ENCODE measurements around the gene EVA1C. TPM values are rescaled to one million over a fixed set of nuclear protein-coding genes. Genes with fewer than 3 reads are reported as not detected.

Gene EVA1C
- total RNA-seq, 6 donors from 2014 or later, result 40.2 to 75.6 (median 55.7) TPM

- peak overlapping the region in 2 of 4 donors; percentile 24 to 61 for H3K27ac ChIP-seq
- no peak for DNase-seq
- peaks cover 0 to 31% (median 16%) of the 10 kb centered on the region in 4 donors for H3K4me1 ChIP-seq
- WGBS, 2 donors, result 84 to 86% methylated on average over 9 to 10 of the region's 11 CpGs
- no peaks in the 10 kb centered on the region for H3K27me3 ChIP-seq
- H3K4me3 ChIP-seq, result no peak overlapping the region
- no peaks in the 10 kb centered on the region for H3K9me3 ChIP-seq
- no peak for ATAC-seq (ENCODE audit: low FRiP score in 2 of 2)
- no peak for TF ChIP-seq POLR2A (IDR thresholded peaks at IDR 0.05)
- no peak for TF ChIP-seq CTCF (IDR thresholded peaks at IDR 0.05)
- no peak for TF ChIP-seq POLR2AphosphoS5 (IDR thresholded peaks at IDR 0.05)
- TF ChIP-seq EP300 (IDR thresholded peaks at IDR 0.05), result no peak
- H3K36me3 ChIP-seq, result peaks cover 0 to 12% (median 0%) of the 10 kb centered on the region in 4 donors
Measured at GRCh38 chr21:32482565-32483292, 70.2 kb downstream of the EVA1C start.

GRCh38 chr21:32483293-32483595 lies 70.7 kb downstream of the EVA1C start:
- Histone ChIP-seq H3K9me3 (no peaks in the 10 kb centered on the region), H3K27me3 (no peaks in the 10 kb centered on the region), H3K36me3 (peaks cover 0 to 12% (median 0%) of the 10 kb centered on the region in 4 donors), H3K4me3 (no peak overlapping the region), H3K27ac (peak overlapping the region in 2 of 4 donors; percentile 24 to 61), H3K4me1 (peaks cover 0 to 31% (median 15%) of the 10 kb centered on the region in 4 donors)
- no peak for TF ChIP-seq CTCF (IDR thresholded peaks at IDR 0.05)
- peak in 1 of 4 donors; percentile 73 for TF ChIP-seq EP300 (IDR thresholded peaks at IDR 0.05)
- TF ChIP-seq POLR2AphosphoS5 (IDR thresholded peaks at IDR 0.05), result peak in 1 of 2 donors; percentile 44
- no peak for TF ChIP-seq POLR2A (IDR thresholded peaks at IDR 0.05)
- peak; percentile 46 to 76 for ATAC-seq (ENCODE audit: low FRiP score in 2 of 2)
- peak in 1 of 2 donors; percentile 59 for DNase-seq
- WGBS, 2 donors, result 45 to 70% methylated on average over 2 of the region's 2 CpGs

- H3K4me3 ChIP-seq, result no peak overlapping the region
- peaks cover 0 to 12% (median under 1%) of the 10 kb centered on the region in 4 donors for H3K36me3 ChIP-seq
- H3K4me1 ChIP-seq, result peaks cover 0 to 26% (median 10%) of the 10 kb centered on the region in 4 donors
- WGBS, 2 donors, result 54 to 66% methylated on average over 16 of the region's 16 CpGs
- TF ChIP-seq EP300 (IDR thresholded peaks at IDR 0.05) (peak in 1 of 4 donors; percentile 67), POLR2AphosphoS5 (IDR thresholded peaks at IDR 0.05) (peak in 1 of 2 donors; percentile 45), CTCF (IDR thresholded peaks at IDR 0.05) (no peak), POLR2A (IDR thresholded peaks at IDR 0.05) (peak in 1 of 4 donors; percentile 36)
- DNase-seq (peak in 1 of 2 donors; percentile 81), ATAC-seq (ENCODE audit: low FRiP score in 2 of 2) (peak; percentile 83 to 90)
- H3K27ac ChIP-seq, result peak overlapping the region; percentile 54 to 77 (median 62)
- H3K9me3 ChIP-seq, result no peaks in the 10 kb centered on the region
- H3K27me3 ChIP-seq, result no peaks in the 10 kb centered on the region
Measured at GRCh38 chr21:32484706-32485380, 72.3 kb downstream of the EVA1C start.

GRCh38 chr21:32492376-32492775 lies 79.9 kb downstream of the EVA1C start:
- H3K4me3 ChIP-seq, result no peak overlapping the region
- no peaks in the 10 kb centered on the region for H3K9me3 ChIP-seq
- TF ChIP-seq EP300 (IDR thresholded peaks at IDR 0.05), result no peak
- TF ChIP-seq POLR2A (IDR thresholded peaks at IDR 0.05), result no peak
- TF ChIP-seq POLR2AphosphoS5 (IDR thresholded peaks at IDR 0.05), result no peak
- no peak for TF ChIP-seq CTCF (IDR thresholded peaks at IDR 0.05)
- H3K27ac ChIP-seq, result no peak overlapping the region
- WGBS, 2 donors, result 89 to 90% methylated on average over 3 of the region's 3 CpGs
- ATAC-seq (ENCODE audit: low FRiP score in 2 of 2) (no peak), DNase-seq (no peak)
- no peaks in the 10 kb centered on the region for H3K27me3 ChIP-seq
- H3K4me1 ChIP-seq, result peaks cover 5 to 11% (median 8%) of the 10 kb centered on the region in 4 donors
- peaks cover 0 to 30% (median 15%) of the 10 kb centered on the region in 4 donors for H3K36me3 ChIP-seq

Data from upper lobe of left lung (tissue), 6 donors.